Measurements from ENCODE around the gene KCNK3. TPM values are rescaled to one million over a fixed set of nuclear protein-coding genes. Genes with fewer than 3 reads are reported as not detected.

The KCNK3 gene
- total and polyA plus RNA-seq, 2 of the 13 experiments (the other 11 are each of a cell fraction or from before 2014, with no cell fraction given) = not detected

GRCh38 chr2:26735883-26736588 lies 43.5 kb downstream of the KCNK3 start (continued):
- TF ChIP-seq HIC2 (CRISPR knock-in tag; IDR thresholded peaks at IDR 0.05; ENCODE audit: low read depth) (peak; percentile 84; the same call in 1 of the 2 replicates), ARNTL (CRISPR knock-in tag; IDR thresholded peaks at IDR 0.05) (peak; percentile 86), TRIM24 (CRISPR knock-in tag; IDR thresholded peaks at IDR 0.05) (0 out of 2 replicates have a peak, but pooled peaks have one; percentile 33), MBD4 (IDR thresholded peaks at IDR 0.05; ENCODE audit: borderline replicate concordance, low read length) (no peak), ZFP36L1 (CRISPR knock-in tag; IDR thresholded peaks at IDR 0.05) (peak; percentile 76; the same call in 1 of the 2 replicates), ZNF549 (CRISPR knock-in tag; IDR thresholded peaks at IDR 0.05) (no peak), NFKBIZ (CRISPR knock-in tag; IDR thresholded peaks at IDR 0.05) (no peak), ZBTB10 (CRISPR knock-in tag; IDR thresholded peaks at IDR 0.05; ENCODE audit: borderline replicate concordance) (peak; percentile 82; the same call in 1 of the 2 replicates), CBX1 (IDR thresholded peaks at IDR 0.05; ENCODE audit: low read depth) (no peak), ZBED4 (CRISPR knock-in tag; IDR thresholded peaks at IDR 0.05; ENCODE audit: borderline replicate concordance) (no peak), YEATS2 (CRISPR knock-in tag; IDR thresholded peaks at IDR 0.05; ENCODE audit: borderline replicate concordance) (no peak), GRHL1 (CRISPR knock-in tag; conservative IDR thresholded peaks at IDR 0.05) (no peak), IRF1 (CRISPR knock-in tag; IDR thresholded peaks at IDR 0.05; ENCODE audit: low read depth) (no peak), SIX4 (CRISPR knock-in tag; IDR thresholded peaks at IDR 0.05) (no peak), ZNF282 (IDR thresholded peaks at IDR 0.05; ENCODE audit: partially characterized antibody) (no peak)

Data from HepG2 (cell line).